Central memory CD8-positive, alpha-beta T cell (primary cell): Measurements from ENCODE around the gene RNF31.

Experiments
- ATAC-seq: fragments of 150-1000 bp; cut with Tn5 transposase; replicated peaks from 2 replicates; pipeline ENCODE4 v1.10.0; 2022; ENCODE audit warnings: mild to moderate bottlenecking, moderate FRiP score, moderate number of reproducible peaks; ENCODE audit not compliant: poor library complexity, severe bottlenecking; ENCODE audit errors: extremely low read depth
- DNase-seq, 2 donors: peaks; one replicate each; pipeline ENCODE4 v3.0.0; 2021; ENCODE audit warnings: low spot score in 2 of 2
- H3K27ac Mint-ChIP-seq: one replicate; pipeline ENCODE4 v1.8.0; 2022; ENCODE audit warnings: low read depth, mild to moderate bottlenecking, moderate library complexity, mixed read lengths
- H3K27me3 Mint-ChIP-seq: one replicate; pipeline ENCODE4 v1.8.0; 2022; ENCODE audit warnings: mixed read lengths
- H3K36me3 Mint-ChIP-seq: one replicate; pipeline ENCODE4 v1.8.0; 2022; ENCODE audit warnings: mild to moderate bottlenecking, moderate library complexity, mixed read lengths; ENCODE audit not compliant: insufficient read depth
- H3K4me1 Mint-ChIP-seq: one replicate; pipeline ENCODE4 v1.8.0; 2022; ENCODE audit warnings: mixed read lengths
- H3K4me3 Mint-ChIP-seq: one replicate; pipeline ENCODE4 v1.8.0; 2022; ENCODE audit warnings: mild to moderate bottlenecking, moderate library complexity, mixed read lengths
- H3K9me3 Mint-ChIP-seq: one replicate; pipeline ENCODE4 v1.8.0; 2022; ENCODE audit warnings: mixed read lengths

Gene RNF31

GRCh38 chr14:24160850-24161804 lies 13.8 kb downstream of the RNF31 start, which contains the start of gene IRF9:
Gene IRF9 (plus strand): TSS chr14:24161265. CDS start chr14:24162145, 880 bp downstream.
- Mint-ChIP-seq H3K9me3 (no peaks in the 10 kb centered on the region), H3K4me1 (peaks cover 36% of the 10 kb centered on the region), H3K27ac (peak within 1 kb of the TSS; percentile 97), H3K27me3 (no peaks in the 10 kb centered on the region), H3K4me3 (peak within 1 kb of the TSS; percentile 96), H3K36me3 (peaks cover 72% of the 10 kb centered on the region)
- ATAC-seq (peak; percentile 92), DNase-seq (peak; percentile 96 to 99)

DNA sequence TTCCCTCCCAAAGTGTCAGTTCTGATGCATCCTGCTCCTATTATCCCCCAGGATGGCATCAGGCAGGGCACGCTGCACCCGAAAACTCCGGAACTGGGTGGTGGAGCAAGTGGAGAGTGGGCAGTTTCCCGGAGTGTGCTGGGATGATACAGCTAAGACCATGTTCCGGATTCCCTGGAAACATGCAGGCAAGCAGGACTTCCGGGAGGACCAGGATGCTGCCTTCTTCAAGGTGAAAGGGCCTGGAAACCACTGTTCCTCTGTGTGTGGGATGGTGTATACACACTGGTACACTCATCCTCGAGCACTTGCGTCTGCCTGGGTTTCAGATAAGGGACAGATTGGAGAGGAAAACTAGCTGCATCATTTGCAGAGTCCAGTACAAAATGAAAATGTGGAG lies 14.8 kb downstream of the RNF31 start:
- Mint-ChIP-seq H3K4me3 (peak overlapping the region; percentile 96), H3K36me3 (peaks cover 71% of the 10 kb centered on the region), H3K4me1 (peaks cover 39% of the 10 kb centered on the region), H3K27ac (peak overlapping the region; percentile 97), H3K9me3 (no peaks in the 10 kb centered on the region), H3K27me3 (no peaks in the 10 kb centered on the region)
- no peak for ATAC-seq
- DNase-seq = no peak

- no peak overlapping the region for H3K27ac Mint-ChIP-seq
- ATAC-seq = no peak
- H3K9me3 Mint-ChIP-seq = no peaks in the 10 kb centered on the region
- peak overlapping the region; percentile 53 for H3K4me3 Mint-ChIP-seq
- DNase-seq = no peak
- H3K4me1 Mint-ChIP-seq = peaks cover 39% of the 10 kb centered on the region
- H3K36me3 Mint-ChIP-seq = peaks cover 65% of the 10 kb centered on the region
- no peaks in the 10 kb centered on the region for H3K27me3 Mint-ChIP-seq
These were observed 17.3 kb downstream of the RNF31 start for GRCh38 chr14:24164518-24164991.

GRCh38 chr14:24165785-24166184 lies 18.5 kb downstream of the RNF31 start:
- H3K4me1 Mint-ChIP-seq = peaks cover 33% of the 10 kb centered on the region
- no peaks in the 10 kb centered on the region for H3K27me3 Mint-ChIP-seq
- ATAC-seq = no peak
- H3K4me3 Mint-ChIP-seq = no peak overlapping the region
- no peaks in the 10 kb centered on the region for H3K9me3 Mint-ChIP-seq
- peaks cover 62% of the 10 kb centered on the region for H3K36me3 Mint-ChIP-seq
- no peak for DNase-seq
- H3K27ac Mint-ChIP-seq = peak overlapping the region; percentile 75

DNA sequence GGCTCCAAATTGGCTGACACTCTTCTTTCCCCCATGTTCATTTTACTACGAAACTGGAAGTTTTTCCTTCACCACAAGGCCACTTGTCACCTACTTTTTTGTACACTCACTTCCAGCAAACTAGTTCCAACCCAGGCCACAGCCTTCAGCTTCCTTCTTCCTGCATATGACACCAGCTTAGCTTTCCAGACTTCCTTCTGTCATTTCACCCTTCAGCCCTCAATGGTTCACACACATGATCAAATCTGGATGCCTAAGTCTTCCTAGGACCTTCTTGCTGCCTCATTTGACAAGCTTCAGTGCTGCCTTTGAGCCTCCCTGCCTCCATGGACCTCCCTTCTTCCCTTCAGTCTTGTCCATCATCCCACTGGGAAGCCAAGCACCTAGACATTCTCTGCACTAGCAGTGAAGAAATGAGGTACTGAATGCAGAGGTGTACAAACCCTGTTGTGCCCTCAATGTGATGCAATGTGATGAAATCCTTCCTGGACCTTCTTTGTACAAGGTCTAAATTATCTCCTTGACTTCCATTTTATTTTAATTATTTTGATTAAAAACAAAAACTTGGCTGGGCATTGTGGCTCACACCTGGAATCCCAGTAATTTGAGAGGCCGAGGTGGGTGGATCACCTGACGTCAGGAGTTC lies 20.3 kb downstream of the RNF31 start:
- Mint-ChIP-seq H3K9me3 (no peaks in the 10 kb centered on the region), H3K4me1 (peaks cover 25% of the 10 kb centered on the region), H3K36me3 (peaks cover 55% of the 10 kb centered on the region), H3K4me3 (no peak overlapping the region), H3K27me3 (no peaks in the 10 kb centered on the region), H3K27ac (no peak overlapping the region)
- DNase-seq (no peak), ATAC-seq (no peak)

DNA sequence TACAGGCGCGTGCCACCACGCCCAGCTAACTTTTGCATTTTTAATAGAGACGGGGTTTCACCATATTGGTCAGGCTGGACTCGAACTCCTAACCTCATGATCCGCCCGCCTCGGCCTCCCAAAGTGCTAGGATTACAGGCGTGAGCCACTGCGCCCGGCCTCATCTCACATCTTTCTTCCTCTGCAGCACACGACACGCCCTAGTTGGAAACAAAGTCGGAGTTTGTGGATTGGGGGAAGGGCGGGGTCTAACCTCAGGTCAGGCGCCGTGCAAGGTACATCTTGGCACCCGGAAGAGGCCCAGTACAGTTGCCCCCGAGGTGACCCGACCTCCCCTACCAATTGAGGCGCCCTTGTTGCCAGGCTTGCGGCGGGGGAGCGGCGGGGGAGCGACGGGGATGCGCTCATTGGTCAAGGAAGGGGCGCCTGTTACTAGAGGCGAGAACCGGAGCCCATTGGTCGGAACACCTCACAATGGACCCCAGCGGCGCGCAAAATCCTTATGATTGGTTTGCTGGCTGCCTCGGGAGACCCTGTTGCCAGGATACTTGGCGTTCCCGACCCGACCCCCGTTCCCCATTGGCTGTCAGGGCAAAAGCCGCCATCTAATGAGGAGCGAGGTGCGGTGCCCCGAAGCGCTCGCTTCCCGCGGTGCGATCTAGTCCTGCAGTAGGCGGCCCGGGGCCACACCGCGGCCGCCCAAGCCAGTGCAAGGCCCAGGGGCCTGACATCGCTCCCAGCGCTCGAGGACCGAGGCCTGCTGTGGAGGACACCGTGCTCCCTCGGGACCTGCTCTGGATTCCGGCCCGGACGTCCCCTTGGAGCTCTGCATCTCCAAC lies 24.3 kb downstream of the RNF31 start, which contains the start of gene REC8:
Gene REC8 (plus strand): TSS at position 659 of the 839 bp plus-strand sequence. CDS start 473 bp downstream, outside the sequence.
- peak within 1 kb of the TSS; percentile 90 for H3K4me3 Mint-ChIP-seq
- peaks cover 35% of the 10 kb centered on the region for H3K36me3 Mint-ChIP-seq
- peak; percentile 50 to 73 for DNase-seq

DNA sequence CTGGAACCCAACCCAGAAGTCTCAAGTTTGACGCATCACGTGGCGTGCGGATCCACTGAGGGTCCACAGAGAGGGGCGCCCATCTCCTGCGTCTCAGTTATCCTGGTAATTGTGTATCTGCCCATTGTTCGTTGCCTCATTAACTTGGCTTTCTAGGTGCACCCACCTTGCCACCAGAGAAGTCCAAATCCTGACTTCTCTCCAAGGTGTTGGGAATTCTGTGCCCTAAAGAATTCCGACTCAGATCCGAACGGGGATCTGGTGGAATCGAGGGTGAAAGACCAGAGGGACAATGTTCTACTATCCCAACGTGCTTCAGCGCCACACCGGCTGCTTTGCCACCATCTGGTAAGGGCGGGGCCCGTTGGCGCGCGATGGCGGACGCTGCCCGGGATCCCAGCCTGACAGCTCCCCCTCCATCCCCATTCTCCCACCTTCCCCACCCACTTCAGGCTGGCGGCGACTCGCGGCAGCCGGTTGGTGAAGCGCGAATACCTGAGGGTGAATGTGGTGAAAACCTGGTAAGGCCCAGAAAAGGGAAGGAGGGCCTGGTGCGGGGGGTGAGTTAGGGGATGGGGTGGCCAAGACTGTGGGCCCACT lies 25.1 kb downstream of the RNF31 start:
- peaks cover 33% of the 10 kb centered on the region for H3K36me3 Mint-ChIP-seq
- H3K27me3 Mint-ChIP-seq = no peaks in the 10 kb centered on the region
- peaks cover 27% of the 10 kb centered on the region for H3K4me1 Mint-ChIP-seq
- peak overlapping the region; percentile 90 for H3K27ac Mint-ChIP-seq
- H3K9me3 Mint-ChIP-seq = no peaks in the 10 kb centered on the region
- ATAC-seq (no peak), DNase-seq (no peak)
- H3K4me3 Mint-ChIP-seq = peak overlapping the region; percentile 90

More for the DNA sequence above, 24.3 kb downstream of the RNF31 start, which contains the start of gene REC8:
- Mint-ChIP-seq H3K27me3 (no peaks in the 10 kb centered on the region), H3K27ac (peak within 1 kb of the TSS; percentile 90), H3K9me3 (no peaks in the 10 kb centered on the region), H3K4me1 (peaks cover 28% of the 10 kb centered on the region)
- peak; percentile 87 for ATAC-seq

DNA sequence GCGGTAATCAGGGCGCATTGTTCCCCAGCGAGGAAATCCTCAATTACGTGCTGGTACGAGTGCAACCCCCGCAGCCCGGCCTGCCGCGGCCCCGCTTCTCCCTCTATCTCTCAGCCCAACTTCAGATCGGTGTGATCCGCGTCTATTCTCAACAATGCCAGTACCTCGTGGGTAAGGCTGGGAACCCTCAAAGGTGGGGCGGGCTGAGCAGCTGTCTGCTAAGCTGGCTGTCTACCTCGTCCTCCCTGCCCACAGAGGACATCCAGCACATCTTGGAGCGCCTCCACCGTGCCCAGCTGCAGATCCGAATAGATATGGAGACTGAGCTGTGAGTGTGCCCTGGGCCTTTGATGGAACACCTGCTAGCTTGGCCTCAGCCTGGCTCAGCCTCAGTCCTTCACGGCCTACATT lies 25.6 kb downstream of the RNF31 start:
- H3K27ac Mint-ChIP-seq = peak overlapping the region; percentile 90
- peaks cover 27% of the 10 kb centered on the region for H3K4me1 Mint-ChIP-seq
- peak overlapping the region; percentile 90 for H3K4me3 Mint-ChIP-seq
- H3K9me3 Mint-ChIP-seq = no peaks in the 10 kb centered on the region
- ATAC-seq (no peak), DNase-seq (no peak)
- H3K27me3 Mint-ChIP-seq = no peaks in the 10 kb centered on the region
- H3K36me3 Mint-ChIP-seq = peaks cover 35% of the 10 kb centered on the region

GRCh38 chr14:24176599-24176998 lies 29.3 kb downstream of the RNF31 start:
- Mint-ChIP-seq H3K36me3 (peaks cover 31% of the 10 kb centered on the region), H3K27me3 (no peaks in the 10 kb centered on the region), H3K4me3 (no peak overlapping the region), H3K27ac (peak overlapping the region; percentile 67), H3K4me1 (peaks cover 23% of the 10 kb centered on the region), H3K9me3 (no peaks in the 10 kb centered on the region)
- DNase-seq (no peak), ATAC-seq (no peak)

DNA sequence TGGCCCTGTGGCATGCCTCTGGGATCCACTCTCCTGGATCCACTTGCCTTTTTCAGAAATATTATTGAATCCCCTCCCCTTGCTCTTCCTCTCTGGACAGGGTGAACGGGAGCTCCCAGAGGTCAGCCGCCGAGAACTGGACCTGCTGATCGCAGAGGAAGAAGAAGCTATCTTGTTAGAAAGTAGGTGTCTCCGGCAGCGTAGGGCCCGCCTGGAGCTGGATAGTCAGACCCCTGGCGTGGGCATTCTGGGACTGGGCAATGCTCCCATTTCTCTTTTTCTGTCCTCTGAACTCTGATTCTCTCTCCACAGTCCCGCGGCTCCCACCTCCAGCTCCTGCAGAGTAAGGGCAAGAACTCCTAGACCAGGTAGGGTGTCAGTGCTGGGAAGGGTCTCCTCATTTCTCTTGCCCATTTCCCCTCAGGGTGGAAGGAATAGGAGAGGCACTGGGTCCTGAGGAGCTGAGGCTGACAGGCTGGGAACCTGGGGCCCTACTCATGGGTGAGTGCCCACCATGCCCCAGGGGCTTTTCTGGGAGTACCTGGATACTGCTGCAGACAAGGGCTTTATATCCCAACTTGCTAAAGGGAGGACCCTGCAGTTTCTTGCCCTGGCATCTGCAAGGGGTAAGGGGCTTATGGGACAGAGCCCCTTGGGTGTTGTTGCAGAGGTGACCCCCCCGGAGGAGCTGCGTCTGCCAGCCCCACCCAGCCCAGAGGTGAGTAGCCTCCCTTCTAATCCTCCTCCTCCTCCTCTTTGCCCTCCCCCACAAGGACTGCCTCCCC lies 29.9 kb downstream of the RNF31 start:
- Mint-ChIP-seq H3K36me3 (peaks cover 27% of the 10 kb centered on the region), H3K4me1 (peaks cover 21% of the 10 kb centered on the region), H3K27me3 (no peaks in the 10 kb centered on the region), H3K9me3 (no peaks in the 10 kb centered on the region), H3K27ac (peak overlapping the region; percentile 67), H3K4me3 (no peak overlapping the region)
- ATAC-seq = no peak
- DNase-seq = no peak

- Mint-ChIP-seq H3K4me1 (peaks cover 26% of the 10 kb centered on the region), H3K9me3 (no peaks in the 10 kb centered on the region), H3K4me3 (no peak overlapping the region), H3K27ac (no peak overlapping the region), H3K27me3 (no peaks in the 10 kb centered on the region), H3K36me3 (peaks cover 29% of the 10 kb centered on the region)
- no peak for DNase-seq
- no peak for ATAC-seq
These were observed 30.6 kb downstream of the RNF31 start for GRCh38 chr14:24177891-24178290.
